OCI-LY7 (cell line): ENCODE data around the gene TFB1M. TPM values are rescaled to one million over a fixed set of nuclear protein-coding genes. Genes with fewer than 3 reads are reported as not detected.

Source experiments
- BruUV-seq: library from RNA; stranded (reverse); fragments of 400-500 nt; replicated peaks from 2 replicates; lab custom pipeline; 2021; lab: Mats Ljungman, UMichigan
- CTCF ChIA-PET: fragments of 300-600 bp; sonication (Branson Sonifier 250); formaldehyde crosslinking; loops from one replicate; lab custom pipeline; 2022; ENCODE audit warnings: antibody characterized with exemption; ENCODE audit not compliant: unreplicated experiment; lab: Charles Lee
- POLR2A ChIA-PET: fragments of 300-600 bp; sonication (Branson Sonifier 250); formaldehyde crosslinking; loops from one replicate; lab custom pipeline; 2022; ENCODE audit warnings: antibody characterized with exemption; lab: Charles Lee
- DNase-seq: peaks from one replicate; pipeline ENCODE4 v3.0.0-alpha.2; 2015; ENCODE audit warnings: low spot score
- H2AFZ ChIP-seq: fragments of 200-600 bp; sonication (generic), shearing (Covaris generic); 2 replicates; pipeline ENCODE4 v1.6.1; 2014; ENCODE audit warnings: mild to moderate bottlenecking, antibody characterized with exemption, low read length, moderate library complexity
- H3K27ac ChIP-seq: fragments of 200-600 bp; sonication (generic); 2 replicates; pipeline ENCODE4 v1.5.1; 2014; ENCODE audit warnings: mixed run types, low read depth, mild to moderate bottlenecking, moderate library complexity, low read length, inconsistent platforms; ENCODE audit not compliant: poor library complexity, severe bottlenecking
- H3K36me3 ChIP-seq: fragments of 200-600 bp; sonication (generic); 2 replicates; pipeline ENCODE4 v1.6.1; 2014; ENCODE audit warnings: mild to moderate bottlenecking, antibody characterized with exemption, low read length, moderate library complexity, mixed read lengths; ENCODE audit not compliant: insufficient read depth
- H3K4me1 ChIP-seq: fragments of 200-600 bp; sonication (generic); 2 replicates; pipeline ENCODE4 v1.5.1; 2014; ENCODE audit warnings: mild to moderate bottlenecking, low read length; ENCODE audit not compliant: insufficient read depth, poor library complexity, severe bottlenecking
- H3K4me2 ChIP-seq: fragments of 200-600 bp; sonication (generic); 2 replicates; pipeline ENCODE4 v1.6.1; 2014; ENCODE audit warnings: mild to moderate bottlenecking, low read length
- H3K4me3 ChIP-seq: fragments of 200-600 bp; sonication (generic); 2 replicates; pipeline ENCODE4 v1.5.1; 2014; ENCODE audit warnings: mild to moderate bottlenecking, low read depth, low read length; ENCODE audit not compliant: poor library complexity, severe bottlenecking
- H3K79me2 ChIP-seq: fragments of 200-600 bp; sonication (generic); 2 replicates; pipeline ENCODE4 v1.6.1; 2016; ENCODE audit warnings: low read depth, mild to moderate bottlenecking, low read length, moderate library complexity, mixed read lengths; ENCODE audit not compliant: insufficient read depth
- H3K9me2 ChIP-seq: fragments of 200-600 bp; sonication (generic); 2 replicates; pipeline ENCODE4 v1.6.1; 2016; ENCODE audit warnings: mild to moderate bottlenecking, low read length, mixed read lengths; ENCODE audit not compliant: insufficient read depth
- H3K9me3 ChIP-seq: fragments of 200-600 bp; sonication (generic); 2 replicates; pipeline ENCODE4 v1.6.1; 2014; ENCODE audit warnings: mild to moderate bottlenecking, mixed run types, low read length, mixed read lengths
- H4K20me1 ChIP-seq: fragments of 200-600 bp; sonication (generic); 2 replicates; pipeline ENCODE4 v1.6.1; 2014; ENCODE audit warnings: mild to moderate bottlenecking, antibody characterized with exemption, low read length, moderate library complexity, mixed read lengths; ENCODE audit not compliant: insufficient read depth
- CTCF ChIP-seq: fragments of 200-600 bp; sonication (generic); conservative IDR thresholded peaks from 2 replicates; pipeline ENCODE4 v1.5.1; 2014; ENCODE audit warnings: mild to moderate bottlenecking, antibody characterized with exemption, low read length, moderate library complexity, mixed read lengths
- EZH2phosphoT487 ChIP-seq: fragments of 200-600 bp; sonication (generic); IDR thresholded peaks from 2 replicates; pipeline ENCODE4 v1.6.1; 2018; ENCODE audit warnings: low read depth, borderline replicate concordance, mild to moderate bottlenecking, mixed run types, antibody characterized with exemption, low read length, moderate library complexity, mixed read lengths
- intact Hi-C: fragments of 100-400 bp; cut with micrococcal nuclease; formaldehyde crosslinking; loops from one replicate; pipeline ENCODE4 v1.10.0; 2022; ENCODE audit not compliant: unreplicated experiment
- total RNA-seq, 2 experiments: library from RNA; depleted of rRNA in 1 of 2; stranded (reverse); fragments of >200 nt in 1 of 2; shearing (Covaris generic) in 1 of 2; gene quantifications; 2 replicates each; pipeline ENCODE4 v1.2.3, GENCODE V29; 2014 to 2022

Gene TFB1M
- total RNA-seq, 2 experiments from 2014 or later, result 34.8 to 62.8 TPM

- ChIA-PET CTCF (no interaction called here), POLR2A (no interaction called here)
- Histone ChIP-seq H2AFZ (no peak overlapping the region), H3K36me3 (peaks cover 69% of the 10 kb centered on the region), H3K27ac (no peak overlapping the region), H3K9me3 (no peaks in the 10 kb centered on the region), H3K4me1 (peaks cover 7% of the 10 kb centered on the region), H3K4me3 (no peak overlapping the region), H3K4me2 (no peak overlapping the region), H3K9me2 (no peaks in the 10 kb centered on the region), H4K20me1 (0 out of 2 replicates have a peak, but pooled peaks cover 5% of the 10 kb centered on the region), H3K79me2 (no peaks in the 10 kb centered on the region)
- DNase-seq, result no peak
- intact Hi-C loops, result no loop called here
- TF ChIP-seq CTCF (no peak), EZH2phosphoT487 (no peak)
- BruUV-seq, result no TSS peak
Measured at GRCh38 chr6:155264693-155265320, 49.5 kb downstream of the TFB1M start.

- H3K27ac ChIP-seq, result no peak within 1 kb of the TSS
- no peak for DNase-seq
- H3K4me3 ChIP-seq, result no peak within 1 kb of the TSS
- no peaks in the 10 kb centered on the region for H3K9me2 ChIP-seq
- intact Hi-C loops, result no loop called here
- 0 out of 2 replicates have a peak, but pooled peaks cover 5% of the 10 kb centered on the region for H4K20me1 ChIP-seq
- TF ChIP-seq EZH2phosphoT487, result no peak
- no peak for TF ChIP-seq CTCF
- H3K36me3 ChIP-seq, result peaks cover 77% of the 10 kb centered on the region
- no peaks in the 10 kb centered on the region for H3K9me3 ChIP-seq
- H3K4me1 ChIP-seq, result peaks cover 7% of the 10 kb centered on the region
- ChIA-PET CTCF (no interaction called here), POLR2A (no interaction called here)
- H3K4me2 ChIP-seq, result no peak within 1 kb of the TSS
- H2AFZ ChIP-seq, result no peak within 1 kb of the TSS
- H3K79me2 ChIP-seq, result no peaks in the 10 kb centered on the region
- BruUV-seq, result no TSS peak
Measured at GRCh38 chr6:155263373-155264063, 50.8 kb downstream of the TFB1M start, which contains the start of gene CLDN20. Gene CLDN20, plus strand, starts transcription at chr6:155264013. Its CDS starts 11,707 bp downstream, at chr6:155275720.
